ENCODE measurements around the gene TMEM129. TPM values are rescaled to one million over a fixed set of nuclear protein-coding genes. Genes with fewer than 3 reads are reported as not detected.
A peak's percentile ranks its signal among the peaks of the same experiment; 100 is the strongest.

Gene TMEM129
- total RNA-seq, 1 experiment from 2014 or later: 29.8 TPM

- Mint-ChIP-seq H3K4me1 (ENCODE audit: low read depth, unreplicated experiment) (peaks cover 28% of the 10 kb centered on the region), H3K27ac (ENCODE audit: unreplicated experiment) (peak overlapping the region; percentile 91), H3K36me3 (ENCODE audit: insufficient read depth, unreplicated experiment) (peaks cover 80% of the 10 kb centered on the region), H3K27me3 (ENCODE audit: unreplicated experiment) (no peaks in the 10 kb centered on the region), H3K4me3 (ENCODE audit: low read depth, unreplicated experiment) (peak overlapping the region; percentile 95), H3K9me3 (ENCODE audit: low read depth, unreplicated experiment) (no peaks in the 10 kb centered on the region)
- BruUV-seq (replicated peaks): no TSS peak
- intact Hi-C loops (cut with micrococcal nuclease; ENCODE audit: unreplicated experiment): no loop called here
- CTCF ChIA-PET: interaction anchor here (0.9 to 1.4 kb wide), 2 partner anchors 29 to 46 kb away, joined by 3 to 8 read pairs; no protein-coding TSS in a partner anchor
- no peak for TF ChIP-seq CTCF (IDR thresholded peaks at IDR 0.05; ENCODE audit: unreplicated experiment)
- DNase-seq: no peak
Measured at GRCh38 chr4:1721666-1722550, 785 bp upstream of the TMEM129 start.

DNA sequence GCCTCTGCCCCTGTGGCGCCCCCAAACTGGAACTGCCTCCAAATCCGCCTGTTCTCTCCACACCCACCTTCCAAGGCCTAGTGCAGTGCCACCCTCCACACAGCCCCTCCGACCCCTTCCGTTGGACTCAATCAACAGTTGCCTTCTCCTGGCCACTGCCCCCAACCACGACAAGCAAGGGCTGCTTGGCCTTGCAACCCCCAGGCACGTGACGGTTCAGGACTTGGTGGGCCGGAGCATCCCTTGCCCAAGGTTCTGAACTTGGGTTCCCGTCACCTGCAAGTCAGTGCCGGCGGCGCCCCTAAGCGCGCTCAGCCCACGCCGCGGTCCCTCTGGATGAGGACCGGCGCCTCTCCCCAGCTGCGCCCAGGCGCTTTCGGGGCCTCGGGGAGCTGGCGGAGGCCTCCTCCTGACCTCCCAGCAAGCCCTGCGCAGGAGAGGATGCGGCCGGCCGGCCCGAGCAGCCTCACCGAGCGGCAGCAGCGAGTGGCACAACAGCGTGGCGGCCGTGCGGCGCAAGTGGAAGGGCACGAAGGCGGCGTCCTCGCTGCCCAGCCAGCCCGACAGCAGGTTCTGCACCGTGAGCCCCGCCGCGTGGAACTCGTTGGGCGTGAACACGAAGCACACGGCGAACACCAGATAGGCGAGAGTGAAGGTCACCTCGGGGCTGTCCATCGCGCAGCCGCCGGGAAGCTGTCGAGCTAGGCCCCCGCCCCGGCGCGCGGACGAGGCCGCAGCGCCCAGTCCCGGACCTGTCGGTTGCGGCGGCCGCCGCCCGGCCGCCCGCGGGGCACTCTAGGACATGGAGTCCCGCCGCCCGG lies 750 bp downstream of the TMEM129 start:
- Mint-ChIP-seq H3K4me3 (ENCODE audit: low read depth, unreplicated experiment) (peak overlapping the region; percentile 95), H3K27ac (ENCODE audit: unreplicated experiment) (no peak overlapping the region), H3K27me3 (ENCODE audit: unreplicated experiment) (no peaks in the 10 kb centered on the region), H3K36me3 (ENCODE audit: insufficient read depth, unreplicated experiment) (peaks cover 77% of the 10 kb centered on the region), H3K4me1 (ENCODE audit: low read depth, unreplicated experiment) (peaks cover 18% of the 10 kb centered on the region), H3K9me3 (ENCODE audit: low read depth, unreplicated experiment) (no peaks in the 10 kb centered on the region)
- no peak for TF ChIP-seq CTCF (IDR thresholded peaks at IDR 0.05; ENCODE audit: unreplicated experiment)
- CTCF ChIA-PET: interaction anchor here (0.6 to 1.4 kb wide), 3 partner anchors 27 to 71 kb away, joined by 3 to 8 read pairs (median 7); no protein-coding TSS in a partner anchor
- intact Hi-C loops (cut with micrococcal nuclease; ENCODE audit: unreplicated experiment): no loop called here
- peak; percentile 22 for DNase-seq
- BruUV-seq (replicated peaks): no TSS peak

GRCh38 chr4:1718095-1718850 lies 2.9 kb downstream of the TMEM129 start:
- CTCF ChIA-PET: interaction anchor here (0.6 kb wide), 1 partner anchor 632 kb away, joined by 3 read pairs; no protein-coding TSS in a partner anchor
- Mint-ChIP-seq H3K4me1 (ENCODE audit: low read depth, unreplicated experiment) (peaks cover 15% of the 10 kb centered on the region), H3K4me3 (ENCODE audit: low read depth, unreplicated experiment) (no peak overlapping the region), H3K27me3 (ENCODE audit: unreplicated experiment) (no peaks in the 10 kb centered on the region), H3K36me3 (ENCODE audit: insufficient read depth, unreplicated experiment) (peaks cover 73% of the 10 kb centered on the region), H3K9me3 (ENCODE audit: low read depth, unreplicated experiment) (no peaks in the 10 kb centered on the region), H3K27ac (ENCODE audit: unreplicated experiment) (no peak overlapping the region)
- TF ChIP-seq CTCF (IDR thresholded peaks at IDR 0.05; ENCODE audit: unreplicated experiment): no peak
- no peak for DNase-seq
- TSS peak; percentile 17 for BruUV-seq (replicated peaks)
- intact Hi-C loops (cut with micrococcal nuclease; ENCODE audit: unreplicated experiment): no loop called here
